ENCODE measurements around the gene LTBP3. TPM values are rescaled to one million over a fixed set of nuclear protein-coding genes. Genes with fewer than 3 reads are reported as not detected.
A peak's percentile ranks its signal among the peaks of the same experiment; 100 is the strongest.

LTBP3 gene
- total and polyA plus RNA-seq, 9 of the 15 experiments (the other 6 are each of a cell fraction or from before 2014, with no cell fraction given), result 0.06 to 20.5 (median 4.8) TPM

DNA sequence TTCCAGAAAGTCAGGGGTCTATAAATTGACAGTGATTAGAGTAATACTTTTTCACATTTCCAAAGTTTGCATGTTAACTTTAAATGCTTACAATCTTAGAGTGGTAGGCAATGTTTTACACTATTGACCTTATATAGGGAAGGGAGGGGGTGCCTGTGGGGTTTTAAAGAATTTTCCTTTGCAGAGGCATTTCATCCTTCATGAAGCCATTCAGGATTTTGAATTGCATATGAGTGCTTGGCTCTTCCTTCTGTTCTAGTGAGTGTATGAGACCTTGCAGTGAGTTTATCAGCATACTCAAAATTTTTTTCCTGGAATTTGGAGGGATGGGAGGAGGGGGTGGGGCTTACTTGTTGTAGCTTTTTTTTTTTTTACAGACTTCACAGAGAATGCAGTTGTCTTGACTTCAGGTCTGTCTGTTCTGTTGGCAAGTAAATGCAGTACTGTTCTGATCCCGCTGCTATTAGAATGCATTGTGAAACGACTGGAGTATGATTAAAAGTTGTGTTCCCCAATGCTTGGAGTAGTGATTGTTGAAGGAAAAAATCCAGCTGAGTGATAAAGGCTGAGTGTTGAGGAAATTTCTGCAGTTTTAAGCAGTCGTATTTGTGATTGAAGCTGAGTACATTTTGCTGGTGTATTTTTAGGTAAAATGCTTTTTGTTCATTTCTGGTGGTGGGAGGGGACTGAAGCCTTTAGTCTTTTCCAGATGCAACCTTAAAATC is 54.0 kb downstream of the LTBP3 start (continued):
- TF ChIP-seq, protein P1, sequence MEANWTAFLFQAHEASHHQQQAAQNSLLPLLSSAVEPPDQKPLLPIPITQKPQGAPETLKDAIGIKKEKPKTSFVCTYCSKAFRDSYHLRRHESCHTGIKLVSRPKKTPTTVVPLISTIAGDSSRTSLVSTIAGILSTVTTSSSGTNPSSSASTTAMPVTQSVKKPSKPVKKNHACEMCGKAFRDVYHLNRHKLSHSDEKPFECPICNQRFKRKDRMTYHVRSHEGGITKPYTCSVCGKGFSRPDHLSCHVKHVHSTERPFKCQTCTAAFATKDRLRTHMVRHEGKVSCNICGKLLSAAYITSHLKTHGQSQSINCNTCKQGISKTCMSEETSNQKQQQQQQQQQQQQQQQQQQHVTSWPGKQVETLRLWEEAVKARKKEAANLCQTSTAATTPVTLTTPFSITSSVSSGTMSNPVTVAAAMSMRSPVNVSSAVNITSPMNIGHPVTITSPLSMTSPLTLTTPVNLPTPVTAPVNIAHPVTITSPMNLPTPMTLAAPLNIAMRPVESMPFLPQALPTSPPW (CRISPR knock-in tag; IDR thresholded peaks at IDR 0.05), result no peak; the same call in 1 of the 2 replicates
- TF ChIP-seq MCM7 (IDR thresholded peaks at IDR 0.05) (no peak), TRIM28 (IDR thresholded peaks at IDR 0.05) (no peak), CHD2 (IDR thresholded peaks at IDR 0.05; ENCODE audit: low read depth, low read length) (peak; percentile 58), BCOR (IDR thresholded peaks at IDR 0.05) (no peak), TAF9B (IDR thresholded peaks at IDR 0.05; ENCODE audit: partially characterized antibody) (no peak), SIRT6 (IDR thresholded peaks at IDR 0.05; ENCODE audit: low read depth, low read length) (peak; percentile 74), ILK (tag; IDR thresholded peaks at IDR 0.05; ENCODE audit: borderline replicate concordance, low read depth) (no peak), RBM14 (IDR thresholded peaks at IDR 0.05; ENCODE audit: borderline replicate concordance, insufficient read depth, low read depth, low read length) (no peak), ZFX (CRISPR knock-in tag; IDR thresholded peaks at IDR 0.05) (0 out of 2 replicates have a peak, but pooled peaks have one; percentile 6), ZNF584 (CRISPR knock-in tag; IDR thresholded peaks at IDR 0.05; ENCODE audit: low read depth) (no peak), ETV5 (CRISPR knock-in tag; IDR thresholded peaks at IDR 0.05; ENCODE audit: low read depth) (no peak), ZKSCAN1 (IDR thresholded peaks at IDR 0.05; ENCODE audit: low read depth, low read length) (peak; percentile 15; the same call in 1 of the 2 replicates), WHSC1 (IDR thresholded peaks at IDR 0.05; ENCODE audit: low read length) (no peak)
- TF ChIP-seq, protein P2, sequence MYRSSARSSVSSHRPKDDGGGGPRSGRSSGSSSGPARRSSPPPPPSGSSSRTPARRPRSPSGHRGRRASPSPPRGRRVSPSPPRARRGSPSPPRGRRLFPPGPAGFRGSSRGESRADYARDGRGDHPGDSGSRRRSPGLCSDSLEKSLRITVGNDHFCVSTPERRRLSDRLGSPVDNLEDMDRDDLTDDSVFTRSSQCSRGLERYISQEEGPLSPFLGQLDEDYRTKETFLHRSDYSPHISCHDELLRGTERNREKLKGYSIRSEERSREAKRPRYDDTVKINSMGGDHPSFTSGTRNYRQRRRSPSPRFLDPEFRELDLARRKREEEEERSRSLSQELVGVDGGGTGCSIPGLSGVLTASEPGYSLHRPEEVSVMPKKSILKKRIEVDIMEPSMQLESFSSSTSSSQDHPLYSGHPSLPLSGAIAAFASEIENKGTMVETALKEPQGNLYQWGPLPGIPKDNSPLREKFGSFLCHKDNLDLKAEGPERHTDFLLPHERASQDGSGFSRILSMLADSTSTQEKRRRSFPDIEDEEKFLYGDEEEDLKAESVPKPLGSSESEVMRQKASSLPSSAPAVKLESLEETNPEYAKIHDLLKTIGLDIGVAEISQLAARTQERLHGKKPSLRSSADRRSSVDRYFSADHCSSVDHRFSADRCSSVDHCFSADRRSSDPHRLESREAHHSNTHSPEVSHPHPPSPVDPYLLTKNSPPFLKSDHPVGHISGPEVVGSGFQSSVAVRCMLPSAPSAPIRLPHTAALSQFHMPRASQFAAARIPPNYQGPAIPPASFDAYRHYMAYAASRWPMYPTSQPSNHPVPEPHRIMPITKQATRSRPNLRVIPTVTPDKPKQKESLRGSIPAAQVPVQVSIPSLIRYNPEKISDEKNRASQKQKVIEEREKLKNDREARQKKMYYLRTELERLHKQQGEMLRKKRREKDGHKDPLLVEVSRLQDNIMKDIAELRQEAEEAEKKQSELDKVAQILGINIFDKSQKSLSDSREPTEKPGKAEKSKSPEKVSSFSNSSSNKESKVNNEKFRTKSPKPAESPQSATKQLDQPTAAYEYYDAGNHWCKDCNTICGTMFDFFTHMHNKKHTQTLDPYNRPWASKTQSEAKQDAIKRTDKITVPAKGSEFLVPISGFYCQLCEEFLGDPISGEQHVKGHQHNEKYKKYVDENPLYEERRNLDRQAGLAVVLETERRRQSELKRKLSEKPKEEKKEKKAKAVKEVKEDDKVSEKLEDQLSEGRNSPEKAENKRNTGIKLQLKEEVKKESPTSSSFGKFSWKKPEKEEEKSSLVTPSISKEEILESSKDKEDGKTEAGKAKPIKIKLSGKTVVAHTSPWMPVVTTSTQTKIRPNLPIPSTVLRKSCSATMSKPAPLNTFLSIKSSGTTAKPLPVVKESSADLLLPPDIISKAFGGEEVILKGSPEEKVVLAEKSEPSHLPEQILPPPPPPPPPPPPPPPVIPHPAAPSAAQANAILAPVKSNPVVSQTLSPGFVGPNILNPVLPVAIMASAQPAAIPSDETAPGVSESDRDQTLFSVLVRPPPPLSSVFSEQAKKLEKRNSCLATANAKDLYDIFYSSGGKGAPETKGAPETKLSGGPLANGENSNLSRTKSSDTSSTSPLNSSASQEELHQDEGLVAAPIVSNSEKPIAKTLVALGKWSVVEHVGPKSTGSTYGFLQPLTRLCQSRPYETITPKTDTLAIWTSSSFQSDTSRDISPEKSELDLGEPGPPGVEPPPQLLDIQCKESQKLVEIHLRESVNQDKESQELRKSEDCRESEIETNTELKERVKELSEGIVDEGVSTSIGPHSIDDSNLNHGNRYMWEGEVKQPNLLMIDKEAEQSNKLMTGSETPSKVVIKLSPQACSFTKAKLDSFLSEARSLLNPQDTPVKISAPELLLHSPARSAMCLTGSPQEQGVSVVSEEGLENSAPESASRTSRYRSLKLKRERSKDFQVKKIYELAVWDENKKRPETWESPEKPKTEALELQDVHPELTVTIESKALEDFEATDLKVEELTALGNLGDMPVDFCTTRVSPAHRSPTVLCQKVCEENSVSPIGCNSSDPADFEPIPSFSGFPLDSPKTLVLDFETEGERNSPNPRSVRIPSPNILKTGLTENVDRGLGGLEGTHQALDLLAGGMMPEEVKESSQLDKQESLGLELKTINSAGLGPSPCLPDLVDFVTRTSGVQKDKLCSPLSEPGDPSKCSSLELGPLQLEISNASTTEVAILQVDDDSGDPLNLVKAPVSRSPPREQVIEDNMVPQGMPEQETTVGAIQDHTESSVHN (IDR thresholded peaks at IDR 0.05; ENCODE audit: borderline replicate concordance in 1 of 2, low read depth in 1 of 2), result no peak
- TF ChIP-seq, protein P3, sequence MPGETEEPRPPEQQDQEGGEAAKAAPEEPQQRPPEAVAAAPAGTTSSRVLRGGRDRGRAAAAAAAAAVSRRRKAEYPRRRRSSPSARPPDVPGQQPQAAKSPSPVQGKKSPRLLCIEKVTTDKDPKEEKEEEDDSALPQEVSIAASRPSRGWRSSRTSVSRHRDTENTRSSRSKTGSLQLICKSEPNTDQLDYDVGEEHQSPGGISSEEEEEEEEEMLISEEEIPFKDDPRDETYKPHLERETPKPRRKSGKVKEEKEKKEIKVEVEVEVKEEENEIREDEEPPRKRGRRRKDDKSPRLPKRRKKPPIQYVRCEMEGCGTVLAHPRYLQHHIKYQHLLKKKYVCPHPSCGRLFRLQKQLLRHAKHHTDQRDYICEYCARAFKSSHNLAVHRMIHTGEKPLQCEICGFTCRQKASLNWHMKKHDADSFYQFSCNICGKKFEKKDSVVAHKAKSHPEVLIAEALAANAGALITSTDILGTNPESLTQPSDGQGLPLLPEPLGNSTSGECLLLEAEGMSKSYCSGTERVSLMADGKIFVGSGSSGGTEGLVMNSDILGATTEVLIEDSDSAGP (CRISPR knock-in tag; IDR thresholded peaks at IDR 0.05), result no peak
- TF ChIP-seq, protein P4, sequence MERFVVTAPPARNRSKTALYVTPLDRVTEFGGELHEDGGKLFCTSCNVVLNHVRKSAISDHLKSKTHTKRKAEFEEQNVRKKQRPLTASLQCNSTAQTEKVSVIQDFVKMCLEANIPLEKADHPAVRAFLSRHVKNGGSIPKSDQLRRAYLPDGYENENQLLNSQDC (CRISPR knock-in tag; IDR thresholded peaks at IDR 0.05), result peak; percentile 99
